NCI-H748 treated with DMSO at 0.1 percent for 48 hours (cell line): Measurements from ENCODE around the gene MGAT5.

Source experiments
- DNase-seq: peaks from one replicate; lab custom pipeline; 2025; lab: John Stamatoyannopoulos, UW

Gene MGAT5

GRCh38 chr2:134421556-134422328 is 167.9 kb downstream of the MGAT5 start:
- DNase-seq: no peak

- DNase-seq: no peak
These were observed 172.0 kb downstream of the MGAT5 start for GRCh38 chr2:134425724-134426496.

GRCh38 chr2:134426721-134427120 is 172.8 kb downstream of the MGAT5 start:
- no peak for DNase-seq

- DNase-seq: no peak
These were observed 176.0 kb downstream of the MGAT5 start for GRCh38 chr2:134429886-134430285.

GRCh38 chr2:134431838-134432434 is 178.1 kb downstream of the MGAT5 start:
- DNase-seq: no peak

GRCh38 chr2:134432435-134432883 is 178.6 kb downstream of the MGAT5 start:
- DNase-seq: no peak

GRCh38 chr2:134433469-134433868 is 179.6 kb downstream of the MGAT5 start:
- no peak for DNase-seq

- no peak for DNase-seq
These were observed 180.1 kb downstream of the MGAT5 start for GRCh38 chr2:134433979-134434378.

GRCh38 chr2:134435505-134435904 is 181.6 kb downstream of the MGAT5 start:
- DNase-seq: no peak

GRCh38 chr2:134435936-134436335 is 182.1 kb downstream of the MGAT5 start:
- no peak for DNase-seq

- DNase-seq: no peak
These were observed 182.8 kb downstream of the MGAT5 start for GRCh38 chr2:134436706-134437105.

GRCh38 chr2:134438371-134438770 is 184.5 kb downstream of the MGAT5 start:
- DNase-seq: no peak

GRCh38 chr2:134440336-134440909 is 186.6 kb downstream of the MGAT5 start:
- DNase-seq: no peak

- no peak for DNase-seq
These were observed 187.4 kb downstream of the MGAT5 start for GRCh38 chr2:134441153-134441863.

- no peak for DNase-seq
These were observed 190.1 kb downstream of the MGAT5 start for GRCh38 chr2:134443814-134444480.

GRCh38 chr2:134445116-134445515 is 191.2 kb downstream of the MGAT5 start:
- DNase-seq: no peak

- no peak for DNase-seq
These were observed 192.1 kb downstream of the MGAT5 start for GRCh38 chr2:134445985-134446382.

GRCh38 chr2:134446383-134447017 is 192.6 kb downstream of the MGAT5 start:
- no peak for DNase-seq

- DNase-seq: no peak
These were observed 193.8 kb downstream of the MGAT5 start for GRCh38 chr2:134447669-134448068.

- DNase-seq: no peak
These were observed 194.8 kb downstream of the MGAT5 start for GRCh38 chr2:134448650-134449049.

GRCh38 chr2:134449157-134449556 is 195.3 kb downstream of the MGAT5 start:
- DNase-seq: no peak
